Measurements from ENCODE around the gene RAD18.

- TF ChIP-seq CTCF (IDR thresholded peaks at IDR 0.05; ENCODE audit: poor library complexity, severe bottlenecking) (no peak), MXI1 (conservative IDR thresholded peaks at IDR 0.05; ENCODE audit: poor library complexity, severe bottlenecking) (no peak), SMC3 (conservative IDR thresholded peaks at IDR 0.05; ENCODE audit: poor library complexity) (no peak), POLR2AphosphoS5 (IDR thresholded peaks at IDR 0.05) (no peak), EP300 (conservative IDR thresholded peaks at IDR 0.05; ENCODE audit: poor library complexity, severe bottlenecking) (no peak), EZH2 (IDR thresholded peaks at IDR 0.05; ENCODE audit: borderline replicate concordance, insufficient read depth, low read length, poor library complexity, severe bottlenecking) (no peak), RAD21 (conservative IDR thresholded peaks at IDR 0.05) (no peak)
Measured at GRCh38 chr3:8838234-8838633, 125.0 kb downstream of the RAD18 start.
